SJSA1 (cell line): Measurements from ENCODE around the gene RNF111. TPM values are rescaled to one million over a fixed set of nuclear protein-coding genes. Genes with fewer than 3 reads are reported as not detected.

Source experiments
- DNase-seq, 2 experiments: peaks; one replicate each; pipeline ENCODE4 v3.0.0-alpha.2; 2015 to 2020; ENCODE audit warnings: low spot score in 2 of 2, low read depth in 1 of 2
- H3K27ac ChIP-seq: fragments of 250-450 bp; sonication (Bioruptor Pico); 2 replicates; pipeline ENCODE4 v1.5.1; 2020; ENCODE audit warnings: mild to moderate bottlenecking, moderate library complexity
- H3K27me3 ChIP-seq: fragments of 250-450 bp; sonication (Bioruptor Pico); replicated peaks from 2 replicates; pipeline ENCODE4 v1.5.1; 2020; ENCODE audit warnings: mild to moderate bottlenecking, moderate library complexity
- H3K36me3 ChIP-seq: fragments of 250-450 bp; sonication (Bioruptor Pico); 2 replicates; pipeline ENCODE4 v1.5.1; 2020; ENCODE audit warnings: mild to moderate bottlenecking
- H3K4me1 ChIP-seq: fragments of 250-450 bp; sonication (Bioruptor Pico); replicated peaks from 2 replicates; pipeline ENCODE4 v1.6.1; 2021; ENCODE audit warnings: mild to moderate bottlenecking
- H3K4me3 ChIP-seq: fragments of 250-450 bp; sonication (Bioruptor Pico); 2 replicates; pipeline ENCODE4 v1.5.1; 2020; ENCODE audit warnings: mild to moderate bottlenecking
- H3K9me3 ChIP-seq: fragments of 250-450 bp; sonication (Bioruptor Pico); replicated peaks from 2 replicates; pipeline ENCODE4 v1.5.1; 2020; ENCODE audit warnings: mild to moderate bottlenecking
- total RNA-seq: library from RNA; depleted of rRNA; stranded (reverse); fragments of >200 nt; shearing (Covaris generic); gene quantifications from 2 replicates; pipeline ENCODE4 v1.2.3, GENCODE V29; 2014; rRNA removed

The RNF111 gene
- total RNA-seq, result 16.6 and 17.7 TPM in 2 replicates

DNA sequence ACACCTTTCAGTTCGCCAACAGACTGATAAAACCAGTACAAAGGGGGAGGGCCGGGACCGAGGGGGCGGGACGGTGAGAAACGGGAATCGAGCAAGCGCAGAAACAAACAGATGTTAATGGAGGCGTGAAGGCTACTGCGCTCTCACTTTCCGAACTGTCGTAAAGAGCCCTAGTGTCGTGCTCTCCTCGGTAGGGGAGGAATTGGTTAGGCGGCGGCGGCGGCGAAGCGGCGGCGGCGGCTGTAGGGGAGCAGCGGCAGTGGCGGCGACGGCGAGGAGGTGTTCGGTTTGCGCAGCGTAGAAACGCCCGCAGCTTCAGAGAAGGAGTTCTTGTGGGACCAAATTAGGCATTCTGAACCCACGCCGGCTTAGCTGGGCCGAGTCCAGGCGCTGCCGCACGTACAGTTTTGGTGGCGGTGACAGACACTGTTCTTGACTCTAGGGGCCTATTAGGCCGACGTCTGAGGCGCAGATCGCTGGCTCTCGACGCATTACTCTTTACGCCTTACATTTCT, at the start of gene RNF111:
Gene RNF111, plus strand, starts transcription at position 173 of the 515 bp plus-strand sequence. CDS start 43,160 bp downstream, outside the sequence.
- peak; percentile 93 for DNase-seq
- Histone ChIP-seq H3K27me3 (no peaks in the 10 kb centered on the region), H3K4me3 (peak within 1 kb of the TSS; percentile 87), H3K36me3 (peaks cover 11% of the 10 kb centered on the region), H3K4me1 (peaks cover 4% of the 10 kb centered on the region; the same call in 1 of the 2 replicates), H3K27ac (peak within 1 kb of the TSS; percentile 21; the same call in 1 of the 2 replicates), H3K9me3 (no peaks in the 10 kb centered on the region)

DNA sequence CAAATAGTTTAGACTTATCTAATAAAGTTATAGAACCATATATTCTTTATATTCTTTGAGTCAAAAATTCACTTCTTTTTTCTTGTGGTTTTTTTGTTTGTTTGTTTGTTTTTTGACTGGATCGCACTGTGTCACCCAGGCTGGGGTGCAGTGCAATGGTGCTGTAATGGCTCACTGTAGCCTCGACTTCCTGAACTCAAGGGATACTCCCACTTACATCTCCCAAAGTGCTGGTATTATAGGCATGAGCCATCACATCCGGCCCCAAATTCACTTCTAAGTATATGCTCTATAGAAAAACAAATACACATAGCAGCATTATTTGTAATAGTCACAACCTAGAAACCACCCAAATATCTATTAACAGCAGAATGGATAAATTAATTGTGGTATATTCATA, 40.3 kb upstream of the RNF111 start:
- Histone ChIP-seq H3K4me3 (no peak overlapping the region), H3K9me3 (no peaks in the 10 kb centered on the region), H3K27me3 (no peaks in the 10 kb centered on the region), H3K36me3 (no peaks in the 10 kb centered on the region), H3K27ac (no peak overlapping the region), H3K4me1 (no peaks in the 10 kb centered on the region)
- no peak for DNase-seq

DNA sequence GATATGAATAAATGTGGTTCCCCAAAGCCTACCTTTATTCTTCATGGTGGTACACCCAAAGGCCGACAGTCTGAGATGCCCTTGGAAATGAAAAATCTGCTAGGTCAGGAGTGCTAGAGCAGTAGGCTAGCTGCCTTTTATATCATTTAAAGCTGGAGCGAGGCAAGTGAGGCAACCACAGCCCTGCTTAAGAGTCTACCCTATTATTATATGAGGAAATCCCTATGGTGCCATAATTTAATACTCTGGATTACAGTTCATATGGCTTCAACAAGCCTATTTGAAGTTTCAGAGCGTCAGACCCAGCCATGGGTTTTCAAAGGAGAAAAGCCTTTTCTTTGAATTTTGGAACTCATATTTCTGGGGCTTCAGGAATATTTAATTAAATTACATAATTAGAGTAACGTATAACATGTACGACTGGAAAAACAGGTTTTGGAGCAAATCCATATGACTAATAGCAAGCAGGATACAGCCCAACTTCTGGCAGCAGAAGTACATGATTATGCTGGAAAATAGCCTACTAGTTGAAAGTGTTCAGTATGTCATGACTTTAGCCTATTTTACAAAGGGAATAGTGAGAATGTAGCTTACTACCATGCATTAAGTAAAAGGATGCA, 36.0 kb upstream of the RNF111 start:
- H3K4me1 ChIP-seq, result peaks cover 6% of the 10 kb centered on the region
- H3K27me3 ChIP-seq, result no peaks in the 10 kb centered on the region
- no peak for DNase-seq
- no peaks in the 10 kb centered on the region for H3K36me3 ChIP-seq
- H3K27ac ChIP-seq, result no peak overlapping the region
- H3K4me3 ChIP-seq, result no peak overlapping the region
- H3K9me3 ChIP-seq, result no peaks in the 10 kb centered on the region

DNA sequence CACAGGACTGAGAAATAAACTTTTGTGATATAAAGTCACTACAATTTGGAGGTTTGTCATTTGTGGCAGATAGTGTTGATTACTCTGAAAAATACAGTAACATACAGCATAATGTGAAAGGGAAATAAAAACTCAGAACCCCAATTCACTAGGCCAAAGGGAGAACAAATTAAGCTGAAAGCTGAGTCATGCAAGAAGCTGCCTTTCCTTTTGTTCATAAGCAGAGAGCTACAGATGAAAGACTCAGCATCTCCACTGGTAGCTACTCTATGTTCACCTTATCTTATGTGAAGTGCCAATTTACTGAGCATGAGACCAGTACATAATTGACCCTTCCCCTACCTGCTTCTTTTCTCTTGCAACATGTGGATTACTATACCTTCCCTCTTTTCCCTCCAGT, 34.7 kb upstream of the RNF111 start:
- H3K27ac ChIP-seq, result no peak overlapping the region
- H3K27me3 ChIP-seq, result no peaks in the 10 kb centered on the region
- no peaks in the 10 kb centered on the region for H3K36me3 ChIP-seq
- H3K4me3 ChIP-seq, result no peak overlapping the region
- peak in 1 of 2 experiments; percentile 15 for DNase-seq
- H3K9me3 ChIP-seq, result no peaks in the 10 kb centered on the region
- H3K4me1 ChIP-seq, result peaks cover 6% of the 10 kb centered on the region

DNA sequence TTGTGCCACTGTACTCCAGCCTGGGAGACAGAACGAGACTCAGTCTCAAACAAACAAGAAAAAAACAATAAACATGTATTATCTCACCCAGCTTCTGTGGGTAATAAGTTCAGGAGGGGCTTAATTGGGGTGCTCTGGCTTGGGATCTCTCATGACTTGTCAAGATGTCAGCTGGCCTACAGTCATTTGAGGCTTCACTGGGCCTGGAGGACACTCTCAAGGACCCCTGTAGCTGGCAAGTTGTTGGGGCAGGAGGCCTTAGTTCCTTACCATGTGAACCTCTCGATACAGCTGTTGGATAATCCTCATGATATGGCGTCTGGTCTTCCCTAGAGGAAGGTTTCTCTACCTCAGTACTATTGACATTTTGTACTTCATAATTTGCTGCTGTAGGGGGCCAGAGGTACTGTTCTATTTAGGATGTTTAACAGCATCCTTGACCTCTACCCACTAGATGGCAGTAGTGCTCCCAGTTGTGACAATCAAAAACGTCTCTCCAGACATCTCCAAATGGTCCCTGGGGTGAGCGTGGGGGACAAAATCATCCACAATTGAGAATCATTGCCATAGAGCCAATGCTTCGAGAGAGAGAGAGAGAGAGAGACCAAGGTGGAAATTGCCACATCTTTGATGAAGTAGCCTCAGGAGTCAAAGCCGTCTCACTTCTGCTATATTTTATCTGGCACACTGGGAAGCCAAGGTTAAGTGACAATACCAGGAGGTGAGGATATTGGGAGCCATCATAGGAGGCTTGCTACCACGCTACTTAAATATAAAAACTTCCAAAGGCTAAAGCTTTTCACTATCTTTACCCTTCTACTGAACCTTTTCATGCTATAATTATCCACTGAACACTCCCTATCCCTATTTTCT, 30.1 kb upstream of the RNF111 start:
- DNase-seq, result peak; percentile 50 to 61
- peaks cover 6% of the 10 kb centered on the region for H3K4me1 ChIP-seq
- H3K4me3 ChIP-seq, result no peak overlapping the region
- no peak overlapping the region for H3K27ac ChIP-seq
- no peaks in the 10 kb centered on the region for H3K36me3 ChIP-seq
- H3K27me3 ChIP-seq, result no peaks in the 10 kb centered on the region
- no peaks in the 10 kb centered on the region for H3K9me3 ChIP-seq

DNA sequence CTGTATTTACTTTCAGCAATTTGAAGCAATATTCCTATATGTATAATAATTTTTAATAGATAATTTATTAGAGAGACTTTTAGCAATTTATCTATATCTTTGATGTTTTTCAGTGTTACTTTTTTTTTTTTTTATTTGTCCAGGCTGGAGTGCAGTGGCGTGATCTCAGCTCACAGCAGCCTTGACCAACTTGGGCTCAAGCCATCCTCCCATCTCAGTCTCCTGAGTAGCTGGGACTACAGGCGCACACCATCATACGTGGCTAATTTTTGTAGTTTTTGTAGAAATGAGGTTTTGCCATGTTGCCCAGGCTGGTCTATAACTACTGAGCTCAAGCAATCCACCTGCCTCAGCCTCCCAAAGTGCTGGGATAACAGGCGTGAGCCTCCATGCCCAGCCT, 28.7 kb upstream of the RNF111 start:
- Histone ChIP-seq H3K36me3 (no peaks in the 10 kb centered on the region), H3K4me3 (no peak overlapping the region), H3K9me3 (no peaks in the 10 kb centered on the region), H3K4me1 (no peaks in the 10 kb centered on the region), H3K27ac (no peak overlapping the region), H3K27me3 (no peaks in the 10 kb centered on the region)
- DNase-seq, result no peak

DNA sequence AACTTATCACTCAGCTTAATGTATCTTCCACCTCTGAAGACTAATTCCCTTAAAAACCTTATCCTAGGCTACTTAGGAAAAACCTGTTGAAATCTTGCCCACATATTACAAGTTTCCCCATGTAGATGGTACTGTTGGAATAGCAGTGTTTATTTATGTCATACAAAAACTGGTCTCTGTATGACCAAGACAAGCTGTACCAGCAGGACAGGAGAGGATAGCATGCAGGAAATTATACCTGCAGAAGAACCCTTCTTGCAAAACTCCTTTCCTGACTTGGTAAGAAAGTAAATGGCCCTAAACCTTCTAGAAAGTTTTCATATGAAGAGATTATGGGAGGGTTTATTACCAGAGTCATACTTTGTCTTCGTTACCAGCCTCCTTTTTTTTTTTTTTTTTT, 25.3 kb upstream of the RNF111 start:
- no peak for DNase-seq
- Histone ChIP-seq H3K27me3 (no peaks in the 10 kb centered on the region), H3K36me3 (no peaks in the 10 kb centered on the region), H3K4me3 (no peak overlapping the region), H3K4me1 (no peaks in the 10 kb centered on the region; the same call in 1 of the 2 replicates), H3K27ac (no peak overlapping the region), H3K9me3 (no peaks in the 10 kb centered on the region)

DNA sequence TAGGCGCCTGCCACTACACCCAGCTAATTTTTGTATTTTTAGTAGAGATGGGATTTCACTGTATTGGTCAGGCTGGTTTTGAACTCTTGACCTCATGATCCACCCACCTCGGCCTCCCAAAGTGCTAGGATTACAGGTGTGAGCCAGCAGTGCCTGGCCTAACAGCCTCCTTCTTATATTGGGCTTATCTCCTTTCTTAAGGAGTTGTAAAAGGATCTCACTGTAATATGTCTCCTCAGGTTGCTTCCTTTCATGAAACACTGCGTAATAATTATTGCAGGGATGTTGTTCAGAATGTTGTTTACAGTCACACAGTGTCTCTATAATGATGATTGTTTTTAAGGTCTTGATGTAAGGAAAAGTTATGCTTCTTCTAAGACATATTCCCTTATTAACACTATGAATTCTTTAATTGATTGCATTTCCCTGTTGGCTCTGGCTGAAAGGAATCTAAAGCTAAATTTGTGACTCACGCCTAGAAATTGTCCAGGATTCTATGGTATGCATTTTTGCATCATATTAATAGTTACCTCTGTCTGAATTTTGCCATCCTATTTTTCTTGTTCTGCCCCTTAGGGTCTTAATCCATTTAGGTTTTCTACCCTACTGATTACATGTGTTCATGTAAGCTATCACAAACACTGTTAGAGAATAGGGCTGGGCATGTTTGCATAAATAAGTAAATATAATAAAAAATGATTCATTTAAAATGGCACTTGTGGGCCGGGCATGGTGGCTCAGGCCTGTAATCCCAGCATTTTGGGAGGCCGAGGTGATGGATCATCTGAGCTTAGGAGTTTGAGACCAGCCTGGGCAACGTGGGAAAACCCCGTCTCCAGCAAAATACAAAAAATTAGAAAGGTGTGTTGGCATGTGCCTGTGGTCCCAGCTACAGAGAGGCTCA, 24.5 kb upstream of the RNF111 start:
- no peaks in the 10 kb centered on the region for H3K36me3 ChIP-seq
- no peak for DNase-seq
- H3K9me3 ChIP-seq, result no peaks in the 10 kb centered on the region
- H3K27ac ChIP-seq, result no peak overlapping the region
- H3K4me1 ChIP-seq, result no peaks in the 10 kb centered on the region; the same call in 1 of the 2 replicates
- no peaks in the 10 kb centered on the region for H3K27me3 ChIP-seq
- no peak overlapping the region for H3K4me3 ChIP-seq

DNA sequence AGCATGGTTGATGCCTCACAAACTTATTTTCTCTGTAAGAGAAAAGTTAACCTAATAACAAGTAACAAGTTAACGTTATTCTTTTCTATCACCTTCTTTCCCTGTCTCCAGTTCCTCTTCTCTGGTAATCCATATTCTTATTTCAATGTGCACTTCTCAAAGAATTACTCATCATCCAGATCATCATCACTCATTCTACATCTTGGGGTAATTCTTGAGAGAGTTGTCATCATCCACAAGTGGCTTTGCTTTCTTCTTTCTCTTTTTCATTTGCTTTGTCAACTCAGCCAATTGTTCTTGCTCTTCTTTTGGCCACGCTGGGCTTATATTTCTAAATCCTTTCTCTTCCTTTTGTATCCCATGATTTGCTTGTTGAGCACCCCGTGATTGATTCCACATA, 20.8 kb upstream of the RNF111 start:
- no peaks in the 10 kb centered on the region for H3K27me3 ChIP-seq
- H3K36me3 ChIP-seq, result no peaks in the 10 kb centered on the region
- DNase-seq, result no peak
- no peaks in the 10 kb centered on the region; the same call in 1 of the 2 replicates for H3K4me1 ChIP-seq
- H3K4me3 ChIP-seq, result no peak overlapping the region
- H3K27ac ChIP-seq, result no peak overlapping the region
- H3K9me3 ChIP-seq, result no peaks in the 10 kb centered on the region

DNA sequence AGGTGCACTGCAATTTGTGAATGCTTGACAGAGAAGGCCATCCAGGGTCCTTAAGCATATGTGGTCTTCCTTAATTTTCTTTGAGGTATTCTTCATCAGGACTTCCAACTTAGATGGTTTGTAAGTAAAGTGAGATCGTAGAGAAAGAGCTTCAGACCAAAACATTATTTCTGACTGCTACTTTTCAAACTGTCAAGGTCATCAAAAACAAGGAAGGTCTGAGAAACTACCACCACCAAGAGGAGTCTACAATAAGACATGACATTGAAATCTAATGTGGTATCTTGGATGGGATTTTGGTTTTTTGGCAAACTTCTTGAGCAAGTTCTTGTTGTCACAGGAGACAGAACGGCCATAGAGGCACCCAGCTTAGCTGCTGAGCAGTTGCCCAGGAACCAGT, 20.0 kb upstream of the RNF111 start:
- H3K36me3 ChIP-seq, result no peaks in the 10 kb centered on the region
- no peaks in the 10 kb centered on the region; the same call in 1 of the 2 replicates for H3K4me1 ChIP-seq
- no peaks in the 10 kb centered on the region for H3K27me3 ChIP-seq
- no peaks in the 10 kb centered on the region for H3K9me3 ChIP-seq
- no peak overlapping the region for H3K27ac ChIP-seq
- no peak overlapping the region for H3K4me3 ChIP-seq
- DNase-seq, result no peak

DNA sequence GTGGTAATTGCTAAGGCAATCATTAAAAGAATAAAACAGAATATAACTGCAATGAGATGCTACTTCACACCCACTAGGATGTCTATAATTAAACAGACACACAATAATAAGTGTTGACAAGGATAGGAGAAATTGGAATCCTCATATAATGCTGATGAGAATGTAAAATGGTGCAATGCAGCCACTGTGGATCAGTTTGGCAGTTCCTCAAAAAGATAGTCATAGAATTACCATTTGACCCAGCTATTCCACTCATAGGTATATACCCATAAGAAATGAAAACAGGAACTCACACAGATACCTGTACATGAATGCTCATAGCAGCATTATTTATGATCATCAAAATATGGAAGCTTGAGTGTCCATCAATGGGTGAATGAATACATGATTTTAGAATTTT, 9.6 kb upstream of the RNF111 start:
- no peak for DNase-seq
- H3K4me3 ChIP-seq, result no peak overlapping the region
- H3K9me3 ChIP-seq, result no peaks in the 10 kb centered on the region
- H3K4me1 ChIP-seq, result 0 out of 2 replicates have a peak, but pooled peaks cover 4% of the 10 kb centered on the region
- H3K27me3 ChIP-seq, result no peaks in the 10 kb centered on the region
- H3K27ac ChIP-seq, result no peak overlapping the region
- no peaks in the 10 kb centered on the region for H3K36me3 ChIP-seq

DNA sequence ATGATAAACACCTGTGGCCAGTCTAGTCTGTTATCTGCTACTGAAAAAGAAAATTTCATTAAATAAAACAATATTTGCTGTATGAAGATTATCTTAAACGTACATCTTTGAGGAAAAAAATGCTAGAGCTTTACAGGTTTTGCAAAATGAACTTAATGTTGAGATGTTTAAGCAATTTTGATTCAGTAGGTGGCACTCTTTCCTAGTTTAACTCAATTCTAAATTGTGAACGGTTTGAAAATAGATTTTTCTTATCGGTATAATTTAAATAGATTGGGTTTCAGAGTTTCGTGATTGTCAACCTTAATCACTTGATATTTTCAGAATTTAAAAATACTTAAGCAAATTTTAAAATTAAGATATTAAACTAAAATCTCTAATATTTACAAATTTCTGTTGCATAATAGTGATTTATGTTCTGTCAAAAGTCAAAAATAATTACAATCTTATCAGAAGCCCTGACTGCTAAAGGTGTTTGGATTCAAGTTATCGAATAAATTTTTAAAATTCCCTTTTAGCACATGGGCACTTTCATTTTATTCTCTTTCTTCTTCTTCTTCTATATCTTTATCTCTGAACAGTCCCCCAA, 7.0 kb upstream of the RNF111 start:
- Histone ChIP-seq H3K4me1 (0 out of 2 replicates have a peak, but pooled peaks cover 4% of the 10 kb centered on the region), H3K27ac (no peak overlapping the region), H3K36me3 (no peaks in the 10 kb centered on the region), H3K27me3 (no peaks in the 10 kb centered on the region), H3K4me3 (no peak overlapping the region), H3K9me3 (no peaks in the 10 kb centered on the region)
- no peak for DNase-seq
